ENCODE measurements around the gene COA1.

- TF ChIP-seq CTCF (IDR thresholded peaks at IDR 0.05) (no peak), POLR2A (IDR thresholded peaks at IDR 0.05) (no peak)
These were observed 88.6 kb downstream of the COA1 start for GRCh38 chr7:43640679-43641078.

Measured in Peyer's patch (tissue), 4 donors.